ENCODE measurements around the gene KANK4.

GRCh38 chr1:62212411-62212810, 106.8 kb downstream of the KANK4 start:
- TF ChIP-seq CSRNP3 (CRISPR knock-in tag; IDR thresholded peaks at IDR 0.05) (no peak), SNAI2 (CRISPR knock-in tag; IDR thresholded peaks at IDR 0.05) (no peak), ZNF565 (CRISPR knock-in tag; conservative IDR thresholded peaks at IDR 0.05; ENCODE audit: low read depth) (no peak), GLIS3 (CRISPR knock-in tag; IDR thresholded peaks at IDR 0.05) (no peak), TOX (CRISPR knock-in tag; IDR thresholded peaks at IDR 0.05; ENCODE audit: borderline replicate concordance) (no peak), ESRRG (CRISPR knock-in tag; IDR thresholded peaks at IDR 0.05) (no peak)
